ENCODE measurements around the gene CASP9. TPM values are rescaled to one million over a fixed set of nuclear protein-coding genes. Genes with fewer than 3 reads are reported as not detected.

Gene CASP9
- total and polyA plus RNA-seq, 2 of the 13 experiments (the other 11 are each of a cell fraction or from before 2014, with no cell fraction given): 8.5 to 11.5 TPM

- TF ChIP-seq, protein P1, sequence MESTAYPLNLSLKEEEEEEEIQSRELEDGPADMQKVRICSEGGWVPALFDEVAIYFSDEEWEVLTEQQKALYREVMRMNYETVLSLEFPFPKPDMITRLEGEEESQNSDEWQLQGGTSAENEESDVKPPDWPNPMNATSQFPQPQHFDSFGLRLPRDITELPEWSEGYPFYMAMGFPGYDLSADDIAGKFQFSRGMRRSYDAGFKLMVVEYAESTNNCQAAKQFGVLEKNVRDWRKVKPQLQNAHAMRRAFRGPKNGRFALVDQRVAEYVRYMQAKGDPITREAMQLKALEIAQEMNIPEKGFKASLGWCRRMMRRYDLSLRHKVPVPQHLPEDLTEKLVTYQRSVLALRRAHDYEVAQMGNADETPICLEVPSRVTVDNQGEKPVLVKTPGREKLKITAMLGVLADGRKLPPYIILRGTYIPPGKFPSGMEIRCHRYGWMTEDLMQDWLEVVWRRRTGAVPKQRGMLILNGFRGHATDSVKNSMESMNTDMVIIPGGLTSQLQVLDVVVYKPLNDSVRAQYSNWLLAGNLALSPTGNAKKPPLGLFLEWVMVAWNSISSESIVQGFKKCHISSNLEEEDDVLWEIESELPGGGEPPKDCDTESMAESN (CRISPR knock-in tag; conservative IDR thresholded peaks at IDR 0.05): peak; percentile 61; the same call in 1 of the 2 replicates
- TF ChIP-seq SALL1 (CRISPR knock-in tag; IDR thresholded peaks at IDR 0.05): peak; percentile 48
- TF ChIP-seq ZNF282 (IDR thresholded peaks at IDR 0.05; ENCODE audit: partially characterized antibody): no peak
- no peak for TF ChIP-seq ZNF326 (CRISPR knock-in tag; IDR thresholded peaks at IDR 0.05; ENCODE audit: borderline replicate concordance)
- no peak for TF ChIP-seq TBL1XR1 (IDR thresholded peaks at IDR 0.05; ENCODE audit: borderline replicate concordance, low read length, partially characterized antibody)
- TF ChIP-seq, protein P2, sequence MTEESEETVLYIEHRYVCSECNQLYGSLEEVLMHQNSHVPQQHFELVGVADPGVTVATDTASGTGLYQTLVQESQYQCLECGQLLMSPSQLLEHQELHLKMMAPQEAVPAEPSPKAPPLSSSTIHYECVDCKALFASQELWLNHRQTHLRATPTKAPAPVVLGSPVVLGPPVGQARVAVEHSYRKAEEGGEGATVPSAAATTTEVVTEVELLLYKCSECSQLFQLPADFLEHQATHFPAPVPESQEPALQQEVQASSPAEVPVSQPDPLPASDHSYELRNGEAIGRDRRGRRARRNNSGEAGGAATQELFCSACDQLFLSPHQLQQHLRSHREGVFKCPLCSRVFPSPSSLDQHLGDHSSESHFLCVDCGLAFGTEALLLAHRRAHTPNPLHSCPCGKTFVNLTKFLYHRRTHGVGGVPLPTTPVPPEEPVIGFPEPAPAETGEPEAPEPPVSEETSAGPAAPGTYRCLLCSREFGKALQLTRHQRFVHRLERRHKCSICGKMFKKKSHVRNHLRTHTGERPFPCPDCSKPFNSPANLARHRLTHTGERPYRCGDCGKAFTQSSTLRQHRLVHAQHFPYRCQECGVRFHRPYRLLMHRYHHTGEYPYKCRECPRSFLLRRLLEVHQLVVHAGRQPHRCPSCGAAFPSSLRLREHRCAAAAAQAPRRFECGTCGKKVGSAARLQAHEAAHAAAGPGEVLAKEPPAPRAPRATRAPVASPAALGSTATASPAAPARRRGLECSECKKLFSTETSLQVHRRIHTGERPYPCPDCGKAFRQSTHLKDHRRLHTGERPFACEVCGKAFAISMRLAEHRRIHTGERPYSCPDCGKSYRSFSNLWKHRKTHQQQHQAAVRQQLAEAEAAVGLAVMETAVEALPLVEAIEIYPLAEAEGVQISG (CRISPR knock-in tag; IDR thresholded peaks at IDR 0.05): peak; percentile 32
- TF ChIP-seq NR2F2 (IDR thresholded peaks at IDR 0.05; ENCODE audit: borderline replicate concordance, low read depth): peak; percentile 49; the same call in 1 of the 2 replicates
- no peak for TF ChIP-seq ZNF549 (CRISPR knock-in tag; IDR thresholded peaks at IDR 0.05)
- TF ChIP-seq MYC (CRISPR knock-in tag; IDR thresholded peaks at IDR 0.05; ENCODE audit: borderline replicate concordance): 0 out of 2 replicates have a peak, but pooled peaks have one; percentile 7
- TF ChIP-seq ZMYM4 (CRISPR knock-in tag; IDR thresholded peaks at IDR 0.05): 0 out of 2 replicates have a peak, but pooled peaks have one; percentile 37
- peak; percentile 24; the same call in 1 of the 2 replicates for TF ChIP-seq HIVEP1 (CRISPR knock-in tag; IDR thresholded peaks at IDR 0.05)
- TF ChIP-seq FOXK2 (IDR thresholded peaks at IDR 0.05): no peak
- peak; percentile 40; the same call in 1 of the 2 replicates for TF ChIP-seq ZBTB2 (CRISPR knock-in tag; IDR thresholded peaks at IDR 0.05; ENCODE audit: low read depth)
- no peak for TF ChIP-seq ZNF3 (CRISPR knock-in tag; IDR thresholded peaks at IDR 0.05)
- no peak for TF ChIP-seq ZNF816 (CRISPR knock-in tag; IDR thresholded peaks at IDR 0.05; ENCODE audit: borderline replicate concordance)
- TF ChIP-seq, protein P3, sequence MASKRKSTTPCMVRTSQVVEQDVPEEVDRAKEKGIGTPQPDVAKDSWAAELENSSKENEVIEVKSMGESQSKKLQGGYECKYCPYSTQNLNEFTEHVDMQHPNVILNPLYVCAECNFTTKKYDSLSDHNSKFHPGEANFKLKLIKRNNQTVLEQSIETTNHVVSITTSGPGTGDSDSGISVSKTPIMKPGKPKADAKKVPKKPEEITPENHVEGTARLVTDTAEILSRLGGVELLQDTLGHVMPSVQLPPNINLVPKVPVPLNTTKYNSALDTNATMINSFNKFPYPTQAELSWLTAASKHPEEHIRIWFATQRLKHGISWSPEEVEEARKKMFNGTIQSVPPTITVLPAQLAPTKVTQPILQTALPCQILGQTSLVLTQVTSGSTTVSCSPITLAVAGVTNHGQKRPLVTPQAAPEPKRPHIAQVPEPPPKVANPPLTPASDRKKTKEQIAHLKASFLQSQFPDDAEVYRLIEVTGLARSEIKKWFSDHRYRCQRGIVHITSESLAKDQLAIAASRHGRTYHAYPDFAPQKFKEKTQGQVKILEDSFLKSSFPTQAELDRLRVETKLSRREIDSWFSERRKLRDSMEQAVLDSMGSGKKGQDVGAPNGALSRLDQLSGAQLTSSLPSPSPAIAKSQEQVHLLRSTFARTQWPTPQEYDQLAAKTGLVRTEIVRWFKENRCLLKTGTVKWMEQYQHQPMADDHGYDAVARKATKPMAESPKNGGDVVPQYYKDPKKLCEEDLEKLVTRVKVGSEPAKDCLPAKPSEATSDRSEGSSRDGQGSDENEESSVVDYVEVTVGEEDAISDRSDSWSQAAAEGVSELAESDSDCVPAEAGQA (IDR thresholded peaks at IDR 0.05; ENCODE audit: low read depth): peak; percentile 81
- TF ChIP-seq, protein P3 (CRISPR knock-in tag; IDR thresholded peaks at IDR 0.05; ENCODE audit: borderline replicate concordance): no peak
- no peak for TF ChIP-seq ERF (CRISPR knock-in tag; IDR thresholded peaks at IDR 0.05)
These were observed 451 bp upstream of the CASP9 start (continued) for GRCh38 chr1:15524283-15525049.

Data from HepG2 (cell line).